Left renal cortex interstitium (tissue), 4 donors: Measurements from ENCODE around the gene MRM1. TPM values are rescaled to one million over a fixed set of nuclear protein-coding genes. Genes with fewer than 3 reads are reported as not detected.
A peak's percentile ranks its signal among the peaks of the same experiment; 100 is the strongest.

Source experiments
- DNase-seq, 4 donors: peaks; one replicate each; pipeline ENCODE4 v3.0.0-alpha.2; 2013; ENCODE audit warnings: low read depth in 4 of 4, low spot score in 2 of 4, missing footprints in 1 of 4
- polyA plus RNA-seq, 4 donors: library from polyadenylated mRNA; unstranded; fragments of 120-200 nt; gene quantifications; one replicate each; pipeline ENCODE4 v1.2.1, GENCODE V29; 2013; ENCODE audit not compliant: insufficient read length in 4 of 4

The MRM1 gene
- polyA plus RNA-seq, 4 donors: 3.6 to 5.2 (median 4.8) TPM

DNA sequence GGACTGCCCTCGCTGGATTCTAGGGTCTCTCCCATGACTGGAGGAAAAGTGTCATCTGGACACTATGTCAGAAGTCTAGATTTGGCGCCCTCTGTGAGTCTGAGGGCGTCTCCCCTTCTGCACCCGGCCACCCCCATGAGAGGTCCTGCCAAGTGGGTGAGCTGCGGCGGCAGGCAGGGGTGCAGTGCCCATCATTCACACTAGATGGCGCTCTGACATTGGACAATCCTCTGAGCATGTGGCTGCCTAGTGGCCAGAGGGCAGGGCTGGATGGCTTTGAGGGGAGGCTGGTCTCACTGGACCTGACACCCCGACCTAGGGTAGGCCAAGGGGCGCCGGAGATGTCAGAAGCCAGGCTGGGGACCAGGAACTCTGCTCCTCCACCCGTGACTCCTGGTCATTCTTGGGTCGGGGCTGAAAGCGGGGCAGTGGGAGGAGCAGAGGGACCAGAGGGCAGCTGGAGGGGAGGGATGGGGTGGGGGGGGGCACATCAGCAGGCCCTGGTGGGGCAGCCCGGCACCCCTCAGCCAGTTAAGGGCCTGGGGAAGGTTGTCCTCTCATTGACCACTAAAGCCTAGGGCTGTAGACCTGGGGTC, 28.0 kb downstream of the MRM1 start:
- no peak for DNase-seq

DNA sequence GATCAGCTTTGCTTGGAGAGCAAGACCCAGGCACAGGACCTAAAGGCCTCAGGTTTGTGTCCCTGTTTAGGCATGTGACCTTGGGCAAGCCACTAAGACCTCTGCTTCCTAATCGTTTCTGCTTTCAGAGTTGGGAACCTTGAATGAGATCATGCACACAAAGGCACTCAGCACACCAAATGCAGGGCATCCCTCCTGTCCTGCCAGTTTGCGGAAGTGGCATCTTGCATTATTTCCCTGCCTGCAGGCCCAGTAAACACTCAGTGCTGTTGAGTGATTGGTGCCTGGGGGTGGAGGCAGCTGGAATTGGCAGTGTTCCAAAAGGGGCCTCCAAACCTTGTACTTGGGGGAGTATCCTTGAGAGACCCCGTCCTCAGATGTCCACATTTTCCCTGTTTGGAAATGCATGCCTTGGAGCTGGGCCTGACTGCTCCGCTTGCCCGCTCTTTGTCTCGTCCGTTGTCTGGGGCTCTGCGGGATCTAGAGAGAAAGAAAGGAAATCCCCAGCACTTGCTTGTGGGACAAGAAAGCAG, 28.7 kb downstream of the MRM1 start:
- DNase-seq: no peak

DNA sequence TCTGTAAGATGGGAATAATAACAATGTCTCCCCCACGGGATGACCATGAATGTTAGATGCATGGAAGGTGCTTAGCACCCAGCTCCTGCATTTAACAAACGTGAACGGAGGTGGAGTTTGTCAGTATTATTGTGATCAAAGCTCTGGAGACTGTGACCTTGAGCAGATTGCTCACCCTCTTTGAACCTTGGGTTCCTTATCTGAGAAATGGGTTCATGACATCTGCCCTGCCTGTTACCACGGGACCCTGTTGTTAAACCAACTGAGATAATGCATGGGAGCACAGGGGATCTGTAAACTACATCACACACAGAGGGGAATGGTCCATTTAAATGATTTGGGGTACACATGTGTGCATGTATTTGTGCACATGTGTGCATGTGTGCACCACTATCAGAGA, 29.6 kb downstream of the MRM1 start:
- DNase-seq: no peak

DNA sequence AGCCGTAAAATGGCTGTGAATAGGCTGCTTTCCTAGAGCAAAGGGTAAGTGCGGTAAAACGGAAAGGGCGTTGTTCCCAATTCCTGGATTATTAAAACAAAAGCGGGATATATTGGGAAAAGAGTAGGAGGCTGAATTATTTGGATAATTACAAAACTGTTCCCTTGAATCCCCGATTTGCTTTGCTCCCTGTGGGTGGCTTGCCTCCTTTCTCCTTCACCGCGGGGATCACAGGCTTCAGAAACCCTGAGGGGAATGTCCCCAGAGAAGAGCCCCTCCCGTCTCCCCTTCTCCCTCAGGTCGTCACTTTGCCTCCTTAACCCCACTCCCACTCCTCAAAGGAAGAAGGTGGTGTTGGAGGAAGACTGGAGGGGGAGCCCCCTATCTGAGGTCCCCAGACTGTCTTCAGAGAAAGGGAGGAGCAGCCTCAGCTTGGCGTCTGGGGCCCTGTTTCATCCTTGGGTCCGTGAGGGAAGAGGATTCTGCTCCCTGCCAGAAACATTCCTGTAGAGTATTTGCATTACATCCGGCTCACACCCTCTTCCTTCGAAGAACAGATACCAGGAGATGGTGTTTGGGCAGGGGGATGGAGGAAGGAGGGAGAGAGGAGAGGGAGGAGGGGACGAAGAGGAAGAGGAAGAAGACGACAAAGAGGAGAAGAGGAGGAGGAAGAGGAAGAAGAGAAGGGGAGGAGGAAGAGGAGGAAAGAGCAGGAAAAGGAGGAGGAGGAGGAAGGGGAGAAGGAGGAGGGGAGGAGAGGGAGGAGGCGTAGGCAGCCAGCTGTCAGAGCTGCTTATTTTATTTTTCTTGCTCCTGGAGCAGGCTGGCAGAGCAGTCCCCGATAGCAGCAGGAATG, 31.8 kb downstream of the MRM1 start:
- DNase-seq: no peak

DNA sequence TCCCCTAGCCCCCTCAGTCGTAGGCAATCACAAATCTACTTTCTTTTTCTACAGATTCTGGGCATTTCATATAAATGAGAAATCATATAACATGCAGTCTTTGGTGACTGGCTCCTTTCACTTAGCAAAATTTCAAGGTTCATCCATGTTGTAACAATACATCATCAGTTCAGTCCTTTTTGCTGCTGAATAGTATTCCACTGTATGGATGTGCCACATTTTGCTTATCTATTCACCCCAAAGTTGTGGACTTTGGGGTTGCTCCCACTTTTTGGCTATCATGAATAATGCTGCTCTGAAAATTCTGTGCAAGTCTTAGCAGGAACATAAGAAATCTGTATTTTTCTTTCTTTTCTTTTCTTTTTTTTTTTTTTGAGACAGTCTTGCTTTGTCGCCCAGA, 39.0 kb downstream of the MRM1 start:
- no peak for DNase-seq

DNA sequence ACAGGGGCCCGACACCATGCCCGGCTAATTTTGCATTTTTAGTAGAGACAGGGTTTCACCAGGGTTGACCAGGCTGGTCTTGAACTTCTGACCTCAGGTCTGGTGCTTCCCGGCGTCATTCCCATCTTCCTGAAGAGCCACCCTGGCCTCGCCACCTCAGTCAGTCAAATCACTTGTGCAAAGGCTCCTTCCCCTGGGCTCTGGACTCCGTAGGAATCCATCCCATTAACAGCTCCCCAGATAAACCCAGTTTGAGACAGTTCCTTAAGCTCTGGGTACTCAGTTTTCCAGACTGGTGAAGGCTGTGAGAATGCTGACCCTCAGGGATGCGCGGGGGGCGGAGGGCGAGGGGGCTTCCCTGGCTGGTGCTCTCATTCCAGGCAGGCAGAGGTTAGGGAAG, 39.5 kb downstream of the MRM1 start:
- no peak for DNase-seq

DNA sequence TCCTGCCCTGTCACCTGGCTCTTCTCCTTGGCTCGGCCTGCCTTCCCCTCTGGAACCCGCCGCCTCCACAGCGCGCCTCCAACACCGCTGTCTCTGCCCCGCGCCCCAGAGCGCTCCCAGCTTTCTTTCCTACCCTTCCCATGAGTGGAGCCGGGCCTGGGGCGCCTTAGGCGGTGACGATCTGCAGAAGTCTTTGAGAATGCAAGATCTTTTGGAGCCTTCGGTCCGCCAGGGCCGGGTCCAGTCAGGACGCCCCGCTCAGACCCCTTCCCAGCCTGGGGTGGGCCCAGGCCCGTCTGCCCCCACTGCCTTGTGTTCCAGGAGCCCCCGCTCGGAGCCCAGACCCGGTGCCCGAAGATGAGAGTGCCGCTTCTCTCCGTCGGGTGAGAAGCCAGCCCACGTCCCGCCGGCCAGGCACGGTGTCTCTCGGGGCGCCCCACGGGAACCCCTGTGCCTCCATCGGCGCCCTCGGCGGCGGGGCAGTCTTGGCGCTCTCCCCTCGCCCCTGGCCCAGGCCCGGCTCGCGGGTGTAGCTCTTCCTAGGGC, 40.0 kb downstream of the MRM1 start:
- no peak for DNase-seq

DNA sequence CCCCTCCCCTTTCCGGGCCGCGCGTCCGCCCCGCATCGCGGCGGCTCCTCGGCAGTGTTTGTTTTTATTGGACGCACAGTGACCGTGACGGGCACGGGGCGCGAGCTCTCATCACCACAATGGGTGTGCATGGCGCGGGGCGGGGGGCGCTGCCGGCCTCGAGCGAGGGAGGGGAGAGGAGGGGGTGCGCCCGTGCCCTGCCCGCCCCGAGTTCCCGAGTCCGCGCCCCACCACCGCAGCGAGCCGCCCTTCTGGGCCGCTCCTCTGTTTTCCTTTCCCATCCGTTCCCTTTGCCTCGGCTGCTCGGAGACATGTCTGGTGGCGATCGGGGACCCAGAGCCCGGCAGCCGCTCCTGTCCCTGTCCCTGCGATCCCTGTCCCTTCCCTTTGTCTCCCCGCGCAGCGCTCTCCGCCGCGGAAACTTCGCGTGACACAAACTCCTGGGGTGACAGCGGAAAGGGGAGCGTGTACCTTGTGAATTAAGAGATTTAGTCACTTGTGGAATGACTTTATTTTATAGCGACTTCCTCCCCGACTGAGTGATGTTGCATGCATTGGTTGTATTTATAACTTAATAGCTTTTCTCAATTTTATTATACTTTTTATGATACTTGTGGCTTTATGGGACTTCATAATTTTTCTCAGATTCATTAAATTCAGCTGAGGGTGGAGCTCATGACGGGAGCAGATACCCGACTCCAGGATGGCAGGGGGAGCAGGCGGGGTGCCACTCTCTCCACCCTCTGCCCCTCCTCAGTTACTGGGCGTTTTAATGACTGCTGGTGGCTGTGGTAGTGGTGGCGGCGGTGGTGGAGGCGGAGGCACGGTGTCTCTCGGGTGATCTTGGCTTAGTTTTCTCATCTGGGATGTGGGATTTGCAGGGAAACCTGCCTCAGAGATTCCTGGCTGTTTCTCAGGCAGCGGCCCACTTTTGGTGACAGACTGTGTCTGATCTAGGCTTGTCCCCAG, 40.8 kb downstream of the MRM1 start:
- DNase-seq: no peak

DNA sequence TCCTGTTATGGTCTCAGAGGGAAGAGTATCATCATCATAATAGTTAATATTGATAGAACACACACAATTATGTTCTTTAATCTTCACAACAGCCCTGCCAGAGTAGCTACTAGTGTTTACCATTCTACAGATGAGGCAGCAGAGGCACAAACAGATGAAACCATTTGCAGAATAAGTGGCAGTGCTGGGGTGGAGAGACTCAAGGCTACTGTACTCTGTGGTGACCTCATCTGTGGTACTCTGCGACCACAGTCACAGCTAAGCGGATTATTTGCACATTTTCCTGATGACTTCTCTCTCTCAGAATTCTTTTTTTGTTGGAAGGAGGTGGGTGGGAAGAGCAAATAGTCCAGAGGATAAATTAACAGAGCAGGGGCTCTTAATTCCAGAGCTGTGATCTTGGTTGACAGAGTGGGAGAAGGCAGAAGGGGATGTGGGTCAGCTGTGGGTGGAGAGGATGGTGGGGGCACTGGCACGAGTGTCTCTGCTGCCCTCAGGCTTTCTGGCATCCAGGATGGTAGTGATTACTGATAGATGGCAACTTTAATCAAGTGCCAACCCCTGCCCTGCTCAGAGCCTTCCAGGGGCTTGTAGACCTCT, 41.8 kb downstream of the MRM1 start:
- DNase-seq: no peak

DNA sequence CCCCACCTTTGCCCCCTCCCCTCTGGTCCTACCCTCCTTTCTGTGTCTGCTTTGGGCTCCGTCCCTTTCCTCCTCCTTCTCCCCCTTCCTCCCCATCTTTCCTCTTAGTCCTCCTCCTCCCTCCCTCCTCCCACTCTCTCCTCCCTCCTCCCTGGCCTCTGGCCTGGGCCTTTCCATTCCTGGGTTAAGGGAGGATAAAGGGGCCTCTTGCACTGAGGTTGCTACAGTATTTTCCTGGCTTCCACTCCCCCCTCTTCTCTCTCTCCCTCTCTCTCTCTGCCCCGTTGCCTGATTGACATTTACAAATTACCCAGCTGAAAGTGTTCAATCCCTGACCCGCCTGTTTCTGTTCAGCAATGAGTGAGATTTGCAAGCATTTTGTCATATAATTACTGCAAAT, 44.0 kb downstream of the MRM1 start:
- no peak for DNase-seq

DNA sequence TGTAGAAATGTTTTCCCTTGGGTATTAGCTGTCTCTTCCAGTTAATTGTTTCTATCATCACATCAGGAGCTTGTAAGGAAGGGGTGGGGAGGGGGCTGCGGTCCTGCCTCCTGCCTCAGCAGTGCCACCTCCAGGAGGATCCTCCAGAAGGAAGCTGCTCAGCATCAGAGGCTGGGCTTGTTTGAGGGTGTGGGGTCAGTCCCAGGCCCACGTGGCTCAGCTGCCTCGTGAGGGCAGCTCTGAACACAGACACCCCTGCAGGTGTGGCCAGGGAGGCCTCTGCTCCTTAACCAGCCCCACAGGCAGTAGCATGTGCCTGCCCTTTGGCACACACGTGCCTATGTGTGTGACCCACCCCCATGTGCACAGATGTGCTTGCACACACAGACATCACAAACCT, 46.3 kb downstream of the MRM1 start:
- DNase-seq: no peak

DNA sequence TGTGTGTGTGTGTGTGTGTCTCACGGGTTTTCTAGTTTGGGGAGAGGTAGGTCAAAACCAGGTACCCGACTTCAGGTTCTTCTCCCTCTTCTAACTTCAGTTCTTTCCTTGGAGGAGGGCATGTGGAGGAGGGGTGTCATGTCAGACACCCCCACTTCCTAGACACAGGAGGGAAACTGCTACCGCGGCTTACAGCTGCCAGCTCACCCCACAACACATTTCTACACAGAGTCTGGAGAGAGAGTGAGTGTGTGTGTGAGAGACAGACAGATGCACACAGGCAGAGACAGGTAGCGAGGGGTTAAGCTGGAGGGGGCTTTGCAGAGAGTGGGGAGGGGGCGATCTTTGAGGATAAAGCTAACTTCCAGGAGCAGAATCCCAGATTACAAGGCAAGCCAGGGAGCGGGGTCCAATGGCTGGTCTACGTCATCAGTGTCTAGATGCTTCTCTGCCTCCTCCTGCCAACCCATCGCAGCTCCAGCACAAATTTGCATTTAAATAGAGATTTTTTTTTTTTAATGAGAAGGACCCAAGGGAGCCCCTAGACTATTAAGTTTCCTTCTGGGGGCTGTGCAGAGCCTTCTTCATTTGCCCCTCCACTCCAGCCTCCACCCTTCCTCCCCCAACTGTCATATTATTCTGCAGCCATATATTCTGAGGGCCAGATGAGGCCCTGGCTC, 48.9 kb downstream of the MRM1 start:
- DNase-seq: no peak

DNA sequence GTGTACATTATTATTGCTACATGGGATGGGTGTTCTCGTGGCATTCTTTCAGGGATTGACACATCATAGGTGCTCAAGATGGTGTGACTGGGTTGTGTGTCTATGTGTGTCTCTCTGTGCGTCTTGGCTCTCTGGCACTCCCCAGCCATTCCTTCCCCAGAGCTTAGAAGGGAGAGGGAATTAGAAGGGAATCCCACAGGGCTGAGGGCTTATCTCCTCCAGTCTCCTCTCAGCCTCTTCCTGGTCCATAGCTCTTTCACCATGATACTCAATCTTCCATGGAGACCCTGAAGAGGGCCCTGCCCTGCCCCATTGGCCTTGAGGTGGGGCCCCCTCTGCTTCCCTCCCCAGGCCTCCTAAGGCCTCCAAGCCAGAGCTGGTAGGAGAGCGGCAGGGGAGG, 52.0 kb downstream of the MRM1 start:
- no peak for DNase-seq

DNA sequence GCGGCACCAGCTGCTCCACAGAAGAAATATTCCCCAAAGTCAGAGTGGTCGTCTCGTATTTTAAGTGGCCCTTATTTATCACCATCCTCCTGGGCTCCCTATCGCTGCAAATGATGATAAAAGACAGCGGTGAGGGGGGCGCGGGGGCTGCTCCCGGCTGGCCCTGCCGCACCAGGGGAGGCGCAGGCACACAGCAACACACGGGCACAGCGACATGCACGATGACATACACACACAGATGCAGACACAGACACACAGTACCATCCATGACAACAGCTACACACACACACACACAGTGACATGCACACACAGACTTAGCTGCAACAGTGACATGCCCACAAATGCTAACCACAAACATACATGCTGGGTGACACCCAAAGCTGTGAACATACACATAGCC, 52.5 kb downstream of the MRM1 start:
- no peak for DNase-seq

DNA sequence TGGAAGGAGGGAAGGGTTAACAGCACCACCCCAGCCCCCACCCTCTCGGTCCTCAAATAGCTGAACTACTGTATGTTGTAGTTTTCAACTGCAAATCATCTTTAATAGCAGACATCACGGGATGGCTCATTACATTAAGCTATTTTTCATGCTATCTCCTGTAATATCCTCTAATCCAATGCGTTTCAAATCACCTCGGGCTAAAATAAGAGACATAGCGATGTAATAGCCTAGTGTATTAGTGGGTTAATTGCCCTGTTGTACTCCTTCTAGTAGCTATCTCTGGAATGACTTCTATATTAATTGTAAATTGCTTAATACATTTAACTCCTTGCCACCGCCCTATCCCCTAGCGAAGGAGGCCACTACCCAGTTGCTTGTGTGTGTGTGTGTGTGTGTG, 54.3 kb downstream of the MRM1 start:
- DNase-seq: no peak

DNA sequence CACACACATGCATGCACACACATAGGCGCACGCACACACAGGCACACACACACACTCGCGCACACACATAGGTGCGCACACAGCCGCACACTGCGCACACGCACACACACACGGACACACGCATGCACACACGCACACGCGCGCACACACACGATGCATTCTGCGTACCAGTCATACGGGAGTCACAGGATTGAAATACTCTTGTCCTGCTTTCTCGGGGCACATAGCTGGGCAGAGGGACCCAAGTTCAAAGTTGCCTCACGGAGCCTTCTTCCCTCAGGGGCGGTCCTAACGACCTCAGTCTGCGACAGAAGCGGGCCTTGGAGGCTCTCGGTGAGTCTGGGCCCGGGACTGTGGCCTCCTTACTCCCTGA, 56.0 kb downstream of the MRM1 start:
- no peak for DNase-seq

DNA sequence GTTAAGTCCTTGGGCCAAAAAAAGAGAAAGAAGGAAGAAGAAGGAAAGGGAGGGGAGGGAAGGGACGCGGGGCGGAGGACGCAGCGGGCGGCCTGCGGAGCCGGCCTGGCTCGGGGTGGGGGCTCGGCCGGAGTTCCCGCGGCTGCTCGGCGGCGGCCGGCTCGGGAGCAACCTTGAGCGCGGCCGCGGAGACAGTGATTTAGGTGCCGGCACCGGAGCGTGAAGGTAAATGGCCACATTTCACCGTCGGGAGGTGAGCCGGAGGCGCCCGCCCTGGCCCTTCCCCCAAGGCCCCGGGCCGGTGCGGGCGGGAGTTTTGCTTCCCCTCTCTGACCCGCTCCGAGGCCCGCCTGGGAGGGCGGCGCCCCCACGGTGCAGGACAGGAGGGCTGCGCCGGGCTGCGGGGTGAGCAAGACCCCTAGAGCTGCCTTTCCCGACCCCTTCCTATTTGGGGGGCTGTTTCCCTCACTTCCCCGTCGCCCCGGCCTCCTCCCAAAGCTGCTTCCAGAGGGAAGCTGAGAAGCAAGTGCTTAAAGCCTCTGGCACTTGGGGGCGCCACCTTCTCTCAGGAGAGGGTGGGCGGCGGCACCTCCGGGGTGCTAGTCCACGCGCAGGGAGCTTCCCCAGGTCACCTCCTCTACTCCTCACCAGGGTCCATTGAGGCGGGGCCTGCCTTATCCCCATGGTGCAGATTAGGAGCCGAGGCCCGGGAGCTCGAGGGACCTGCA, 56.5 kb downstream of the MRM1 start:
- peak in 2 of 4 donors; percentile 52 to 68 for DNase-seq
